ENCODE results near the gene MMP17.

The MMP17 gene

DNA sequence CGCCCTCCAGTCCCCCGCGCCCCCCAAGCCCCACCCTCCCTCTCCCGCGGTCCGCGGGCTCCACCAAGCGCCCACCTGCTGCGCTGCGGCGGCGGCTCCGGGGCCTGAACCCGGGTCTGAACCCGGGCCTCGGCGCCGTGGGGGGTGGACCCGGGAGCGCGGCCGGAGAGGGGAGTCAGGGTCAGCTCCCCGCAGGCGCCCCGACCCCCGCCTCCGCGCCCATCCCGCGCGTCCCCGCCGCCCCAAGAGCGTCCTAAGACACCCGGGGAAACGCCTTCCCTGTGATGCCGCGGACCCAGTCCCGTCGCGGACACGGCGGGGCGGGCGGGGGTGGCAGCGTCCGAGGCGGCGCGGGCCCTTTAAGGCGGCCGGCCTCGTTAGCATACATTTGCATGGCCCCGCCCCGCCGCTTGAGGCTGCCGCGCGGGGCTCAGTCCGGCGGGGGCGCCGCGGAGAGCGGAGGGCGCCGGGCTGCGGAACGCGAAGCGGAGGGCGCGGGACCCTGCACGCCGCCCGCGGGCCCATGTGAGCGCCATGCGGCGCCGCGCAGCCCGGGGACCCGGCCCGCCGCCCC lies at the start of gene MMP17:
Gene MMP17, plus strand, starts transcription at position 433 of the 574 bp plus-strand sequence. Its CDS starts 102 bp downstream, at position 535.
- no peak for DNase-seq

DNA sequence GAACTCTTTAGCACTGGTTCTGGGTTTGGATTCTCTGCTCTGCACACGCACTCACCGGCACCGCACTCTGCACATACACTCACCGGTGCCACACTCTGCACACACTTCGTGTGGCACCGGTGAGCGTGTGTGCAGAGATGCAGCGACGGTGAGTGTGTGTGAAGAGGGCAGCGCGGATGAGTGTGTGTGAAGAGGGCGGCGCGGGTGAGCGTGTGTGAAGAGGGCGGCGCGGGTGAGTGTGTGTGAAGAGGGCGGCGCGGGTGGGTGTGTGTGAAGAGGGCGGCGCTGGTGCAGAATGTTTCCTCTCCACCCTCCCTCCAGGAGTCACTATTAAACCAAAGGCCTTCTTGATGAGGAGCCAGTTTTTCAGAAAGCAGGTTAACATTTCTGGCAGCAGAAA lies 49.2 kb upstream of the MMP17 start:
- no peak for DNase-seq

DNA sequence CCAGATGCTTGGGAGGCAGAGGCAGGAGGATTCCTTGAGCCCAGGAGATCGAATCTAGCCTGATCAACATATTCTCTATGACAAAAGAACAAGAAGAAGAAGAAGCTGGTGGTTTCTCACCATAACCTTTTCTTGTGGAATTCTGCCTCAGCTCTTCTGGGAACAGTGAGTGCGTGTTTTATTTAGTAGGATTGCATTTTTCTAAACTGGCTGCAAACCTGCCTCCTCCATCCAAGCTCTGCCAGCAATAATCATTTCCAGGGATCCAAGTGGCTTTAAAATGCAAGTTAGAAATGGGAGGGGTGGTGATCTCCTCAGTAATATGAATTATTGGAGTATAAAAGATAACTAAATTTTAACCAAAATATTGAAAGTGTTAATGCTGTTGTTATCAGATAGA lies 46.1 kb upstream of the MMP17 start:
- no peak for DNase-seq

DNA sequence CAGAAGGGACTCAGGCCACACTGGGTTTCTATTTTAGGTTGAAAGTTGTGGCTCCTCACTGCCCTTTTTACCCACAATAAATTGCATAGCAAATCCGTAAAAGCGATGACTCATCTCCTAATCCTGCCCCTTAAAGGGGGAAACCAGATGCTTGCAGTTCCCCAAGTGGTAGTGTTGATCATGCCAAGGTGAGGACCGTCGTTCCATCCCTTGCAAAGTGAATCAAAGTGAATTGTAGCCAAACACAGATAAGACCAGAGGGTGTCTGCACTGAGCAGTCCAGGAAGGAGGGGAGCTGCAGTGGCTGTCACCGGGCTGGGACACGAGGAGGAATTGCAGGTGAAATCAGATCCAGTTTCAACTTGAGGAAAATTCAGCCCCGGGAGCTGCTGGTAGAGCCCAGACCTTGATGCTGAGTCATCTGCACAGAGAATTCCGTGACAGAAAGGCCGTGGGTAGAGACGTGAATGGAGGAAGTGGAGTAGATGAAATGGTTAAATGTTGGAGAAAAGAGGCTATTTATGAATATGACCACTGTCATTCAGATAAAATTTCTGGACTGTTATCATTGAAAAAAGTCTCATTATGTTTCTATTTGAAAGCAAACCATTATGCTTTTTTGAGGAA lies 44.2 kb upstream of the MMP17 start:
- DNase-seq: no peak

DNA sequence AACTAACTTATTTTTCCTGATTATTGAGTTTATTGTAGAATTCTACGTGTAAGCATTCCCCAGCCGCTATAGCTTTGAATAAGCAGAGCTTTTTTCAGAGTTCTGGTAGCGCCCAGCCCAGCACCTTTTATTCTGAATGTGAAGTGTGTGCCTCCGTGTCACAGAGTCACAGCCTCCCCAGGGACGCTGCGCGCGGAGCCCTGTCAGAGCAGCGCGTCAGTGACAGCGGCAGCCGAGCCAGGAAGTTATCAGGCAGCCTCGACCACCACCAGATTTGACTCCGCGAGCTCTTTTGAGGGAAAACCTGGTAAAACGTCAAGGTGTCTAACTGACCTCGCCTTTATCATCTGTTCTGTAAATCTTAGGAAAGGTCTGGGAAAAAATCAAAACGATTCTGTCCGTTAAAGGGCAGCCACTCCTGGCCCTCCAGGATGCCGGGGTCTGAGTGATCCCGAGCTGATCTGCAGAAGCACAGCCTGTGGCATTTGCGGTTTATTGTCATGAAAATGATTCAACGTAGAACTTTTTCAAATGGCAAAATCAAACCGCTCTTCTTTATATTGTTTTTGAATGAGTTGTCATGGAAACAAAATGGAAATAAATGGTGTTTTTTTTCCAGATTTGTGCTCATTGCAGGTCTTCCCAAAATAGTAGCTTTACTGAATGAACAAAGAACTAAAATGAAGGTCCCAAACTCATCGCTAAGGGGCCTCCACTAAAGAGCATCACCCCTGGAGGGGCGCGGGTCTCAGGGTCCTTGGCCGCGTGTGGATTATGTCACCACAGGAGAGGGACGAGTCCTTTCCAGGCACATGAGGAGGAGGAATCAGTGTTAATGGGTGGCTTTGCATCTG lies 43.1 kb upstream of the MMP17 start:
- DNase-seq: no peak

DNA sequence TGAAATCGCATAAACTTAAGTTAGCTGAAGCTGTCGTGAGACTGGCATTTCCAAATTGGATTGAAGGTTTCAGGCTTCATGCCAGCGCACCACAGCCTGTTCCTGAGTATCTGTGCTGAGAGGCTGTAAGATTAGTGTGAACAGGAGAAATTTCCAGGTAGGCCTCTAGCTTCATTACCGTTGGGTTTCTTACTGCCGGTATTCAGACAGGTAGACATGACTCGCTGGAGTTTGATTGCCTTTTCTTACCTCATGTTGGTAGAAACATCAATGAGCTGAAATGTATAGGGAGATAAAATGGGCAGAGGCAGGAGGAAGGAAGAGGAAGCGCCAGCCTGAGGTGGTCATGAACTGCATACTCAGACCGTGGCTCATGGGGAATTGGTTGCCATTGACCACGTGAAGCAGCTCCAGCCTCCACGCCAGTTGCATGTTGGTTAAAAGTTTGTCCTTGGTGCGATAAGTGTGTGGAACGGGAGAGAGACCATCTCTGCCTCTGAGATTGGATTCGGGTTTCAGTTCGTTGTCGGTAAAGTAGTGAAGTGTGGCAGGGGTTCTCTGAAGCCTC lies 42.3 kb upstream of the MMP17 start:
- no peak for DNase-seq

DNA sequence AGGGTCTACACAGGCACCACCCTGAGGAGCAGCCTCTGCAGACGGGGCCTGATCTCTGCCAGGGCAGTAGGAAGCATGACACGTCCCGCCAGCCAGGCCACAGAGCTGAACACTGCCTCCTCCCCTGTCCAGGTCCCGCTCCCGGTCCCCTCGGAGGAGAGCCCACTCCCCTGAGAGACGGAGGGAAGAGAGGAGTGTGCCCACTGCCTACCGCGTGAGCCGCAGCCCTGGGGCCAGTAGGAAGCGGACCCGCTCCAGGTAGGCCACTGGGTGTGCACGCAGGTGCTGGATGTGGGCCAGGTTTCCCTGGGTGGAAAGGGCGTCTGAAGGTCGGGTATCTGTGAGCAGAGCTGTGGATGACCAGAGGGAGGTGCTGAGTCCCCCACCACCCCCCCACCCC lies 41.9 kb upstream of the MMP17 start:
- no peak for DNase-seq

DNA sequence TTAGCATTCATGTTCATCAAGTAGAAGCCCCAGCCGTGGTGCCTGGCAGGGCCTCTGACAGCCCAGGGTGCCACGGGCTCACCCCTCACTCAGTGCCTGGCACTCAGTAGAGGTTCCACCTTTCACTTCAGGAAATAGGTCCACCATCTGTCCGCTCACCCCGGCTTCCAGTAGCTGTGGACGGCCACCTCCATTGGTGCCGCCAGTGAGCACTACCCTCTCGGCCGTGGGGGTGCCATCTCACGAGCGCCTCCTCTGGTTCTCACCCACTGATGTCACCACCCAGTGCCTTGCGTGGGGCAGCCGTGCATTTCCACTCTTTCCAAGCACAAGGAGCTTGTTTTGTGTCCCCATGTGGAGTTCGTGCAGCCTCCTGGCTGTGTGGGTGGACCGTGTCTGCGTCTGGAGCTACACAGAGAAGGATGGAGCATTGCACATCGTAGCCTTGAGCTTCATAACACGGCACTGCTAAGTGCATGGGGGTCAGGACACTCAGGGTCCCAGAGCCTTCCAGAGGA lies 41.0 kb upstream of the MMP17 start:
- DNase-seq: no peak

DNA sequence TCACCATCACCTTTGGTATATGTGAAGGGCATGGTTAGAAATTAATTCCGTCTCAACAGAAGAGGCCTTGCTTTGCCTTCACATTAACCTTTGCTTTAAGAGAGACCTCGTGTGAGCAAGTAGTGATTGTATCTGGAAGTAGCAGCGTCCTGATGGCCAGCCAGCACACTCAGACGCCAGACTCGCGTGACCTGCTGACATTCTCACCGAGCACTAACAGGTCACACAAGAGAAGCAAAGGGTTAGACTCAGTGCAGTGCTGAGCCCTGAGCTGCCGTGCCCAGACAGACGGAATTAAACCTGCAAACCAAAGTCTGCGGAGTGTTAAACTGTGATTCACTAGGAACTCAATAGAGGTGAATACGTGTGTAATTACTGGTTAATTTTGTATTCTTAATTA lies 40.1 kb upstream of the MMP17 start:
- DNase-seq: no peak

DNA sequence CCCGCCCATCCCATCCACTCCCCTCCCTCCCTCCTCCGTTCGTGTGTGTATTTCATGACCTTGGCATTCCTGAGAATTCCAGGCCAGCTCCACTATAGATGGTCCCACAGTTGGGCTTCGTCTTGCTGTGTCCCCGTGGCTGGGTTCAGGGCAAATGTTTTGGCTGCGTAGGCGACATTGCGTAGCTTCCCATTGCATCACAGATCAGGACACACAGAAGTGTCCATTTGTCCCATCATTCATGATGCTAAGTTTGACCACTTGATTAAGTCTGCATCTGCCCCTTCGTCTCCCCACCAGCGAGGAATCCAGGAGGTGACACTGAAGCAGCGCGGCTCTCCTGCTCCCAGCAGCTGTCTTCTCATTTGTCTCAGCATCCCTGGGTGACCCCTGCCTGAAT lies 38.6 kb upstream of the MMP17 start:
- DNase-seq: no peak

DNA sequence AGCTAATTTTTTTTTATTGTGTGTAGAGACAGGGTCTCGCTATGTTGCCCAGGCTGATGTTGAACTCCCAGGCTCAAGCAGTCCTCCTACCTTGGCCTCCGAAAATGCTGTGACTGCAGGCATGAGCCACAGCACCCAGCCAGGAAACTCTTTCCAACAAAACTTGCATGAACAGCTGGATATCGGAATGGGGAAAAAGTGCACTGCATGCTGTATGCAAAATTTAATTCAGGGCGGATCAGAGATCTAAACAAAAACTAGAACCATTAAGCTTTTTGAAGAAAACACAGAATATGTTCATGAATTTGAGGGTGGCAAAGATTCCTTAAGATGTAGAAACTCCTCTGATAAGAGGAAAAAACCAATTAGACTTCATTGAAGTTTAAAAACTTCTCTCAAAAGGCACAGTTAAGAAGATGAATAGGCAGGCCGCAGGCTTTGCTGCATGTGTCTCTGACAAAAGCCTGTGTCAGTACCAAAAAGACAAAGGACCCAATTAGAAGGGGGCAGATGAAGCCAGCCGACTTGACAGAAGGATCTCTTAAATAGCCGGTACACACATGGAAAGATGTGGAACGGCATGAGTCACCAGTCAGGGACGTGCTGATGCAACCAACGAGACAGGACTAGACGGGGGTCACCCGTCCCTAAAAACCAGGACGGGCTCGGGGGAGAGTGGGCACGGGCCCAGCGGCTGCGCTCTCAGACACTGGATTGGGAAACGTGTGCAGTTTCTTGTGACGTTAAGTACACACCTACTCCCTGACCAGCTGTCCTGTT lies 34.8 kb upstream of the MMP17 start:
- no peak for DNase-seq

DNA sequence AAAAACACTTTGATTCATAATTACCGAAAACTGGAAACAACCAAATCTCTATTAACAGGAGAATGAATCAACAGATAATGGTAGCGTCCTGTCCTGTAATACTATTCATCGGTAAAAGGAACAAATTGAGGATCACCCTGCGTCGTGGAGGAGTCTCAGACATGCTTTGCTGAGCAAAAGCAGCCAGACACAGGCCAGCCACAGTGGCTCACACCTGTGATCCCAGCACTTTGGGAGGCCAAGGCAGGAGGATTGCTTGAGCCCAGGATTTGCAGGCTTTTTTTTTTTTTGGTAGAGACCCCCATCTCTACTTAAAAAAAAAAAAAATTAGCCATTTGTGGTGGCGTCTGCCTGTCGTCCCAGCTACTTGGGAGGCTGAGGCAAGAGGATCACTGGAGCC lies 34.1 kb upstream of the MMP17 start:
- DNase-seq: no peak

DNA sequence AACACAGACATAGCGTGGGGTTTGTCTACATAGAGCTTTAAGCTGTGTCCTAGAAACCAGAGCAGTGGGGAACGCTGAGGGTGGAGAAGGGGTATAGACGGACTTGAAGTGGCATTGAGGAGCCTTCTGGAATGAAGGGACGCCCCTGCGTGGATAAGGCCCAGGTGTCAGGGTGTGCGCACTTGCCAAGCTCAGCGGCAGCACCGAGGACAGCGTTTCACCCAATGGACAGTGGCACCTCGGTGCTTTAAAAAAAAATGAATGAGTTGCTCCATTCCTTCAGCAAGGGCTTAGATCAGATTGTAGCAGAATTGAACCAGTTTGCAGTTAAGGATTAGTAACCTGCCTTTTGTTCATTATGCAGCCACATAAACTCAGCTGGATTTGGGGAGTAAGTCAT lies 33.6 kb upstream of the MMP17 start:
- no peak for DNase-seq

DNA sequence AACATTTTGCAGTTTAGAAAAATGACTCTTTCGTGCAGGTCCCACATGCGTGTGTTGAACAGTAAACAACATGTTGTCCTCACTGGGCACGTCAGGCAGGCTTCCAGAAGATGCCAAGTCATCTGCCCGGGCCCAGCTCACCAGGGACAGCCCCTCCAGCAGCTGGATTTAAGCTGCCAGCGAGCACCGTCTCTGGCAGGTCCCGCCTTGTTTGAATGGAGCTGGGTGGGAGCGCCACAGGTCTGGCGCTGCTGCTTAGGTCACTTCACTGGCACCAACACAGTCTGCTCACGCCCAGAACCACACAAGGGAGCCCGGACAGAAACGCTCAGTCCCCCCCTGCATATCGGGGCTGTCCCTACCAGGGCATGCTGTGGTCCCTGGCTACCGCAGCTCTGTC lies 33.1 kb upstream of the MMP17 start:
- no peak for DNase-seq

DNA sequence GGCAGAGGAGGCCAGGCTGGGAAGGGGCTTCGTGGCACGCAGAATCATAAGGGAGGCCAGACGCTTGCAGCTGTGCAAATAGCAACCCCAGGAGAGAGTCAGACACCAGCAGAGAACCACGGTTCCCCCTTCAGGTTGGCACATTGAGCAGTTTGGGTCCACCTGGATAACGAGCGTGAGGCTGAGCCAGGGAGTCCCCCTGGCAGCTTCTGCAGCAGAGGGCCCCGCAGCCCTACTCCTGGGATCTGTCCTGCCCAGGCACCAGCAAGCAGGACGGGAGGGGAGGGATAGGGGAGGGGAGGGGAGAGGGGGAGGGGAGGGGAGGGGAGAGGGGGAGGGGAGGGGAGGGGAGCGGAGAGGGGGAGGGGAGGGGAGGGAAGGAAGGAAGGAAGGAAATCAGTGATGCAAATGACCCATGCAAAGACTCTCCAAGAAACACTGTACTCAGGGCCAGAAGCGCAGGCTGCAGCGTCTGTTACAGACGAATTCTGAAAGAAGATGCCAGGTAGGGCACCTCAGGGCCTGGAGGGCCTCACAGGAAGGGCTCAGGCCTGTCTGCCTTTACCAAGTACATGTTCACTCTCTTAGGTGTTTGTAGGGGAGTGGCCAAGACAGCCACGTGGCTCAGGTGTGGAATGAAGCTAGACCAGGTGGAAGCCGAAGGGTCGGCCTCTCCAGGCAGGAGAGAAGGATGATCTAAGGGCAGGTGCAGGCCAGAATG lies 32.3 kb upstream of the MMP17 start:
- no peak for DNase-seq

DNA sequence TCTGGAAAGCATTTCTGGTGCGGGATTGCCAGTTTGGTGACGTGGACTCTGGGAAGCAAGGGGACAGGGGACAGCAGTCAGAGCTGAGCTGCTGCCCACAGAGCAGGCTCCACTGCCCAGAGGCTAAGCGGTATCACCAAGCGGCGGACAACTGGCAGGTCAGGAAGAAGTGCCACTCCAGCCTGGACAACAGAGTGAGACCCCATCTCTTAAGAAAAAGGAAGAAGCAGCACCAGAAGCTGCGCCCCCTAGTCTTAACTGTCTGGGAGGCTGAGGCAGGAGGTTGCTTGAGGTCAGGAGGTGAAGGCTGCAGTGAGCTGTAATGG lies 31.8 kb upstream of the MMP17 start:
- no peak for DNase-seq

DNA sequence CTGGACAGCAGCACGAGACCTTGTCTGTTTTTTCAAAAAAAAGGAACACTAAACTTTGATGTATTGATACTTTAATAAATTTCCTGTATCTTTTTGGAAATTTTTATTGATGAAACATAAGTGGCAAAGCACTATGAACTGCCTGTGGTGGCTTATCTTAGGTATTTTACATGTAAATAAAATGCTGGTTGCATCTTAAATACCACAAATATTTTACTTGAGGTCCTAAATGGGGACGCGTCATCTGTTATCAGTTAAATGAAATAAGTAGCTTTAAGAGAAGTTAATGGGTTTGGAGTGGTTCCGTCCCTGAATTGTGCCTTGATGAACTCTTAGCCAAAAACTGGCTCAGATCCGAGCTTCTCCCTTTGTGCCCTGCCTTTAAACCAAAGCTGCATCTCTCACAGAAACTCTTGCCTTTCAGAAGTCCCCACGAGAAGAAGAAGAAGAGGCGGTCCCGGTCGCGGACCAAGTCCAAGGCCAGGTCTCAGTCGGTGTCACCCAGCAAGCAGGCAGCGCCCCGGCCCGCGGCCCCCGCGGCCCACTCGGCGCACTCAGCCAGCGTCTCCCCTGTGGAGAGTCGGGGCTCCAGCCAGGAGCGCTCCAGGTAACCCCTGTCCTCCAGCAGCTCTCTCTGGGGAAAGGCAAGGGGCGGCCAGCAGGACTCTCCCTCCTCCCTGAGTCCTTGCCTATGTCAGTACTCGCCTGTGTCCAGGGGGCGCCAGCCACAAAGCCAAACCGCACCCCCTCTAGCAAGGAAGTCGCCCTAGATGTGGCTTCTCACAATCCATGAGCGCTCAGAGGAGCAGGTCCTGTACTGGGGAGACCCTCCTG lies 31.2 kb upstream of the MMP17 start:
- DNase-seq: no peak

DNA sequence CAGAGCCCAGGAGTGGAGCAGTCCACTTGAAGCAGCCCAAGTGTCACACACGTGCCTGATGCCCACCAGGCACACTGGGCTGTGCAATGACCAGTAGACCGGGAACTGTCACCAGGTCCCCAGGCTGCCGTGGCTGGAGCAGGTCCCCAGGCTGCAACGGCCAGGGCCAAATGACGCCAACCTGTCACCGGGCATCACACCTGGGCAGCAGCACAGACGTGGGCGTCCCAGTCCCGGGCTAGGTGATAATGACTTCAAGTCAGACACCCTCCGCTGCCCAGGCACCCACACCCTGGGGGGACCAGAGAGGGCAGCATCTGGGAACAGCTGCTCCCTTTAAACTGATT lies 30.6 kb upstream of the MMP17 start:
- DNase-seq: no peak

DNA sequence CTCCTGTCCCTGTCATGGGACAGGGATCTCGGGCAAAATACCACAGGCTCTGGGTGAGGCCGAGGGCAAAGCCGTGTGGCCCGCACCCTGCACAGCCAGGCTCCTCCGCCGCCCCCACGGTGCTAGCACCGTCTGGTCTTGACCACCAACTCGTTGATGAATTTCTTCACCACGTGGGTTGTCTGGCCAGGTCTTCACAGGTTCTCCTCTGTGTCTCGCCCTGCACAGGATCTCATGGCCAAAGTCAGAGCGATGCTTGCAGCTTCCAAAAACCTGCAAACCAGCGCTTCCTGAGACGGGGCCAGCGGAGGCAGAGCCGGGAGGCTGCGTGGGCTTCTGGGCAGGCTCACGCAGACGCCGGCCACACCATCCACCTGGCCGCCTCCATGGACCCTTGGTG lies 29.0 kb upstream of the MMP17 start:
- no peak for DNase-seq

DNA sequence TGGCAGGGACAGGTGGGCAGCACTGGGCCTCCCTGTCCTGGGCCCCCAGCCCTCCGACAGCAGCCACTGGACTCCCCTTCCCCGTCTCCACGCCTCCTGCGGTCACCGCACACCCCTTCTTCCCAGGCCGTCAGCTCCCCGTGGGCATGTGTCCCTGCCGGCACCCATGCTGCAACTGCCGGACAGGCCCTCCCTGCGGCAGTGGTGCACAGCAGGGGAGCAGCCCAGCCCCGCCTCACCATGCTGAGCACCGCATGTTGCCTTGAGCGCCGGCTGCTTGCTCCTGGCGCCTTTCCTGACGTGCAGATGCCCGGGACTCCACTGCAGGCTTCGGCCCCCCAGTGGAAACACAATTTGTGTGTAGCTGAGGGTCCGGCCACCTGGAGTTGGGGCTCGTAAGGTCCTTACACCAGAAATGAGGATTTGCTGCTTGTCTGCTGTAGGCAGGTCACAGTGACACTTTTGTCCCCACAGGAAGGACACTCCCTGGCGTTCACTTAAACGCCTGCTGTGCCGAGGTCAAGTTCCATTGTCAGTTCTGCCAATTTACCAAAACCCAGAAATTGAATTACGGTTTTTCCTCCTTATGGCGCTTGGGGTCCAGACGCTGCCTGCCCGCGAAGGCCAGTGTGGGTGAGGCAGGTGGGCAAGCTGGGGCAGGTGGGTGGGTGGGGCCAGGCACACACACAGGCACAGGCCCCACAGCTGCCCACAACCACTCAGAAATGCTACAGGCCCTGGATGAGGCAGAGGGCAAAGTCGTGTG lies 28.2 kb upstream of the MMP17 start:
- no peak for DNase-seq

Data from NCI-H2029 treated with DMSO at 0.1 percent for 48 hours (cell line).